SU-DHL-6 (cell line): Measurements from ENCODE around the gene RAB11A.

ENCODE experiments used
- H2AFZ ChIP-seq: fragments of 200-600 bp; sonication (generic); 2 replicates; pipeline ENCODE4 v1.6.1; 2014; ENCODE audit warnings: low read depth, mild to moderate bottlenecking, moderate library complexity, mixed read lengths, antibody characterized with exemption, low read length; ENCODE audit not compliant: severe bottlenecking
- H3F3A ChIP-seq: fragments of 200-600 bp; shearing (Covaris generic); 2 replicates; pipeline ENCODE4 v1.6.0; 2016; ENCODE audit warnings: antibody characterized with exemption, mild to moderate bottlenecking; ENCODE audit not compliant: insufficient read depth
- H3K27ac ChIP-seq: fragments of 200-600 bp; sonication (generic); 2 replicates; pipeline ENCODE4 v1.5.1; 2016; ENCODE audit warnings: low read depth, mild to moderate bottlenecking, low read length, moderate library complexity, mixed read lengths
- H3K27me3 ChIP-seq: fragments of 200-600 bp; sonication (generic), shearing (Covaris generic); 2 replicates; pipeline ENCODE4 v1.6.0; 2014; ENCODE audit warnings: mild to moderate bottlenecking, low read length
- H3K36me3 ChIP-seq: fragments of 200-600 bp; sonication (generic); 2 replicates; pipeline ENCODE4 v1.6.1; 2014; ENCODE audit warnings: mild to moderate bottlenecking, low read length, mixed read lengths
- H3K4me2 ChIP-seq: fragments of 300-600, 200-600 bp; shearing (Covaris generic), sonication (generic); 2 replicates; pipeline ENCODE4 v1.6.0; 2014; ENCODE audit warnings: low read length, low read depth, mild to moderate bottlenecking; ENCODE audit not compliant: poor library complexity, severe bottlenecking
- H3K4me3 ChIP-seq: fragments of 200-600 bp; sonication (generic); 2 replicates; pipeline ENCODE4 v1.5.1; 2014; ENCODE audit warnings: antibody characterized with exemption, low read length, mild to moderate bottlenecking, mixed read lengths; ENCODE audit not compliant: insufficient read depth, poor library complexity, severe bottlenecking
- H3K79me2 ChIP-seq: fragments of 200-600 bp; sonication (generic); 2 replicates; pipeline ENCODE4 v1.6.1; 2014; ENCODE audit warnings: mild to moderate bottlenecking, low read length, moderate library complexity; ENCODE audit not compliant: insufficient read depth
- H3K9ac ChIP-seq: fragments of 200-600 bp; sonication (generic); 2 replicates; pipeline ENCODE4 v1.7.0; 2014; ENCODE audit warnings: mild to moderate bottlenecking, low read length
- H3K9me2 ChIP-seq: fragments of 200-600 bp; sonication (generic); replicated peaks from 2 replicates; pipeline ENCODE4 v1.6.1; 2014; ENCODE audit warnings: low read length; ENCODE audit not compliant: insufficient read depth
- H3K9me3 ChIP-seq: fragments of 200-600 bp; sonication (generic); 2 replicates; pipeline ENCODE4 v1.6.1; 2014; ENCODE audit warnings: low read length, mixed read lengths; ENCODE audit not compliant: insufficient read depth
- H4K20me1 ChIP-seq: fragments of 200-600 bp; sonication (generic); 2 replicates; pipeline ENCODE4 v1.6.1; 2014; ENCODE audit warnings: low read depth, mild to moderate bottlenecking, antibody characterized with exemption, low read length, moderate library complexity, mixed read lengths
- CTCF ChIP-seq: fragments of 200-600 bp; sonication (generic); IDR thresholded peaks from one replicate; pipeline ENCODE4 v1.5.1; 2017; ENCODE audit warnings: antibody characterized with exemption, mild to moderate bottlenecking, low read length, moderate library complexity; ENCODE audit not compliant: insufficient read depth, poor library complexity, severe bottlenecking
- EZH2phosphoT487 ChIP-seq: fragments of 200-600 bp; sonication (generic), shearing (Covaris generic); conservative IDR thresholded peaks from 2 replicates; pipeline ENCODE4 v1.6.1; 2018; ENCODE audit warnings: mild to moderate bottlenecking, antibody characterized with exemption, low read length, moderate library complexity, mixed read lengths

RAB11A gene

GRCh38 chr15:65832549-65833364 lies 36.5 kb upstream of the RAB11A start:
- peaks cover 9% of the 10 kb centered on the region; the same call in 1 of the 2 replicates for H3F3A ChIP-seq
- H3K27me3 ChIP-seq = no peaks in the 10 kb centered on the region
- no peak overlapping the region for H3K4me3 ChIP-seq
- no peaks in the 10 kb centered on the region for H4K20me1 ChIP-seq
- peak overlapping the region; percentile 39 for H3K4me2 ChIP-seq
- H2AFZ ChIP-seq = peak overlapping the region; percentile 78
- H3K27ac ChIP-seq = peak overlapping the region; percentile 48
- H3K79me2 ChIP-seq = no peaks in the 10 kb centered on the region
- H3K36me3 ChIP-seq = no peaks in the 10 kb centered on the region
- H3K9me3 ChIP-seq = no peaks in the 10 kb centered on the region
- TF ChIP-seq EZH2phosphoT487 = no peak
- peak overlapping the region; percentile 37; the same call in 1 of the 2 replicates for H3K9ac ChIP-seq
- H3K9me2 ChIP-seq = no peaks in the 10 kb centered on the region

GRCh38 chr15:65833501-65834205 lies 35.6 kb upstream of the RAB11A start:
- Histone ChIP-seq H3K79me2 (no peaks in the 10 kb centered on the region), H4K20me1 (no peaks in the 10 kb centered on the region), H3F3A (0 out of 2 replicates have a peak, but pooled peaks cover 3% of the 10 kb centered on the region), H3K9ac (peak overlapping the region; percentile 37; the same call in 1 of the 2 replicates), H3K9me2 (no peaks in the 10 kb centered on the region), H3K27ac (peak overlapping the region; percentile 48), H3K4me2 (peak overlapping the region; percentile 39), H3K9me3 (no peaks in the 10 kb centered on the region), H3K27me3 (no peaks in the 10 kb centered on the region), H2AFZ (peak overlapping the region; percentile 78), H3K4me3 (no peak overlapping the region), H3K36me3 (no peaks in the 10 kb centered on the region)
- no peak for TF ChIP-seq CTCF
- no peak for TF ChIP-seq EZH2phosphoT487

GRCh38 chr15:65834603-65835282 lies 34.5 kb upstream of the RAB11A start:
- H3K27me3 ChIP-seq = no peaks in the 10 kb centered on the region
- H3K79me2 ChIP-seq = no peaks in the 10 kb centered on the region
- no peak overlapping the region for H3K4me2 ChIP-seq
- H3K9ac ChIP-seq = no peak overlapping the region
- no peaks in the 10 kb centered on the region for H3K9me2 ChIP-seq
- no peaks in the 10 kb centered on the region for H3K9me3 ChIP-seq
- no peaks in the 10 kb centered on the region for H3F3A ChIP-seq
- H3K4me3 ChIP-seq = no peak overlapping the region
- H3K27ac ChIP-seq = no peak overlapping the region
- H4K20me1 ChIP-seq = no peaks in the 10 kb centered on the region
- no peaks in the 10 kb centered on the region for H3K36me3 ChIP-seq
- no peak for TF ChIP-seq EZH2phosphoT487
- no peak for TF ChIP-seq CTCF
- no peak overlapping the region for H2AFZ ChIP-seq
